Endothelial cell of umbilical vein (primary cell): ENCODE measurements around the gene RIOK1.

Experiments used
- EZH2 ChIP-seq: IDR thresholded peaks from 2 replicates; pipeline ENCODE4 v1.6.1; 2012; ENCODE audit warnings: borderline replicate concordance, low read depth, mild to moderate bottlenecking, moderate library complexity, low read length, inconsistent platforms; ENCODE audit not compliant: severe bottlenecking
- MAX ChIP-seq: IDR thresholded peaks from 2 replicates; pipeline ENCODE4 v1.6.1; 2011; ENCODE audit not compliant: insufficient read depth, insufficient read length
- TF ChIP-seq, protein P1 (sequence below), 2 donors: IDR thresholded peaks; 1 replicate in 1 of 2; 2 replicates in 1 of 2; pipeline ENCODE4 v1.5.1; 2011; ENCODE audit warnings: low read length in 2 of 2, mild to moderate bottlenecking in 2 of 2, moderate library complexity in 2 of 2, control low read depth in 1 of 2, inconsistent platforms in 1 of 2, low read depth in 1 of 2; ENCODE audit not compliant: insufficient read depth in 1 of 2; ENCODE audit errors: extremely low read depth in 1 of 2

DNA sequence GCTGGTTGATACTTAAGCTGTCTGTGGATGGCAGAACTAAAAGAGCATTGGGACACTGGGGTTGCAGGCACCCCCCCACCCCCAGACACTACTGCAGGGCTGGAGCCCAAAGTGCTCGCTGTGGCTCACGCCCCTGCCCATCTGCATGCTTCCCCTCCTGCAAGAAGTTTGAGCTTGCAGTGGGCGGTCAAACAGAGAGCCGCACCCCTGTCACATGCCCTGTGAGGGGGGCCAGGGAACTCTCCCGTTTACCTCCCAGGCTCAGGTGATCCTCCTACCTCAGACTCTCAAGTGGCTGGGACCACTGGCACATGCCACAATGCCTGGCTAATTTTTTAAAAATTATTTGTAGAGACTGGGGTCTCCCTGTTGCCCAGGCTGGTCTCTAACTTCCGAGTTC lies 63.3 kb downstream of the RIOK1 start:
- TF ChIP-seq, protein P1, sequence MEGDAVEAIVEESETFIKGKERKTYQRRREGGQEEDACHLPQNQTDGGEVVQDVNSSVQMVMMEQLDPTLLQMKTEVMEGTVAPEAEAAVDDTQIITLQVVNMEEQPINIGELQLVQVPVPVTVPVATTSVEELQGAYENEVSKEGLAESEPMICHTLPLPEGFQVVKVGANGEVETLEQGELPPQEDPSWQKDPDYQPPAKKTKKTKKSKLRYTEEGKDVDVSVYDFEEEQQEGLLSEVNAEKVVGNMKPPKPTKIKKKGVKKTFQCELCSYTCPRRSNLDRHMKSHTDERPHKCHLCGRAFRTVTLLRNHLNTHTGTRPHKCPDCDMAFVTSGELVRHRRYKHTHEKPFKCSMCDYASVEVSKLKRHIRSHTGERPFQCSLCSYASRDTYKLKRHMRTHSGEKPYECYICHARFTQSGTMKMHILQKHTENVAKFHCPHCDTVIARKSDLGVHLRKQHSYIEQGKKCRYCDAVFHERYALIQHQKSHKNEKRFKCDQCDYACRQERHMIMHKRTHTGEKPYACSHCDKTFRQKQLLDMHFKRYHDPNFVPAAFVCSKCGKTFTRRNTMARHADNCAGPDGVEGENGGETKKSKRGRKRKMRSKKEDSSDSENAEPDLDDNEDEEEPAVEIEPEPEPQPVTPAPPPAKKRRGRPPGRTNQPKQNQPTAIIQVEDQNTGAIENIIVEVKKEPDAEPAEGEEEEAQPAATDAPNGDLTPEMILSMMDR (IDR thresholded peaks at IDR 0.05; ENCODE audit: extremely low read depth in 1 of 2, insufficient read depth in 1 of 2, low read depth in 1 of 2, low read length in 2 of 2) = no peak
- TF ChIP-seq EZH2 (no peak), MAX (no peak)
